H1 (cell line): ENCODE results near the gene RAB36. TPM values are rescaled to one million over a fixed set of nuclear protein-coding genes. Genes with fewer than 3 reads are reported as not detected.

Experiments
- BRCA1 ChIP-seq: IDR thresholded peaks from 2 replicates; pipeline ENCODE4 v1.6.1; 2012; ENCODE audit warnings: low read depth, low read length, improper control_type of control experiment
- HDAC6 ChIP-seq: IDR thresholded peaks from one replicate; pipeline ENCODE4 v1.7.1; 2012; ENCODE audit warnings: low read depth, mild to moderate bottlenecking, inconsistent platforms, low read length, moderate library complexity
- SIX5 ChIP-seq: IDR thresholded peaks from 2 replicates; pipeline ENCODE4 v1.6.1; 2011; ENCODE audit warnings: mild to moderate bottlenecking, low read depth, low read length
- polyA plus RNA-seq, 7 experiments: library from polyadenylated mRNA; depleted of rRNA in 3 of 7; stranded (reverse) in 5 of 7; unstranded in 2 of 7; fragments of >200 nt in 5 of 7; fragments of 200-250 nt in 2 of 7; gene quantifications; 1 replicate in 5 of 7; 2 replicates in 1 of 7; 4 replicates in 1 of 7; pipeline versions ENCODE4 v1.2.1 to v1.2.3, GENCODE V29; 2011 to 2013; ENCODE audit warnings: missing spikeins in 2 of 7, mixed read lengths in 2 of 7
- total RNA-seq: library from RNA; stranded (reverse); fragmentation: NEBNext Ultra II Directional; extraction: Animal tissue kit (Norgen Biotek cat#: 25700); gene quantifications from 2 replicates; pipeline ENCODE4 v1.2.1, GENCODE V29; 2021

Gene RAB36
- total and polyA plus RNA-seq, 2 of the 8 experiments (the other 6 are each of a cell fraction or from before 2014, with no cell fraction given) = 1.0 to 1.5 TPM

DNA sequence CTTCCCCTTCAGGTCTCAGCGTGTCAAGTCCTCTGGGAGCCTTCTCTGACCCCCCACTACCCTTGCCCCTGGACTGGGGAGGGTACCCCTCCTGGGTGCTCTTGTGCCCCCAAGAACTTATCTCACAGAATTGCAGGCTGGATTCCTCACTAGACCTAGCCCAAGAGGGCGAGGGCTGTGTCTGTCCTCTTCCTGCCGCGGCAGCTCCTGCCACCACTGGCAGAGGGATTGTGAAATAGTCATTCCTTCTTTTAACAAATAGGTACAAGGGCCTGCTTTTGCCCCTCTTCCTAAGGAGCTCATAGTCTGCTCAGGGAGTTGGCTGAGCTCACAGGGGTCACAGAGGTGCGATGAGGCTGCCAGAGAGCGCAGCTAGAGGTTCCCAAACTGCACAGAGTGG, 5.5 kb downstream of the RAB36 start (continued):
- TF ChIP-seq SIX5 = no peak
- no peak for TF ChIP-seq BRCA1
- TF ChIP-seq HDAC6 = no peak
